Trophoblast cell (in vitro differentiated cells and primary cell): ENCODE results near the gene TOGARAM1.

Experiments
- DNase-seq, 2 donors: peaks; one replicate each; pipeline ENCODE4 v3.0.0-alpha.2; 2016
- H2AFZ ChIP-seq: 2 replicates; pipeline ENCODE4 v1.6.1; 2013; ENCODE audit warnings: low read length, moderate library complexity, mild to moderate bottlenecking; ENCODE audit not compliant: insufficient read depth, poor library complexity
- H2AK5ac ChIP-seq: 2 replicates; pipeline ENCODE4 v1.6.1; 2013; ENCODE audit warnings: mild to moderate bottlenecking, low read length
- H2BK120ac ChIP-seq: 2 replicates; pipeline ENCODE4 v1.6.1; 2013; ENCODE audit warnings: low read length, mild to moderate bottlenecking, moderate library complexity; ENCODE audit not compliant: insufficient read depth, poor library complexity
- H2BK12ac ChIP-seq: 2 replicates; pipeline ENCODE4 v1.6.1; 2013; ENCODE audit warnings: mild to moderate bottlenecking, low read length, moderate library complexity
- H2BK5ac ChIP-seq: 2 replicates; pipeline ENCODE4 v1.6.1; 2013; ENCODE audit warnings: low read length, low read depth, moderate library complexity, mild to moderate bottlenecking; ENCODE audit not compliant: poor library complexity
- H3K14ac ChIP-seq: 2 replicates; pipeline ENCODE4 v1.6.1; 2013; ENCODE audit warnings: mild to moderate bottlenecking, low read length
- H3K18ac ChIP-seq: 2 replicates; pipeline ENCODE4 v1.6.1; 2013; ENCODE audit warnings: mild to moderate bottlenecking, low read length
- H3K23ac ChIP-seq: 2 replicates; pipeline ENCODE4 v1.6.1; 2013; ENCODE audit warnings: low read length
- H3K27ac ChIP-seq: 2 replicates; pipeline ENCODE4 v1.5.1; 2013; ENCODE audit warnings: low read depth, mild to moderate bottlenecking, inconsistent platforms, low read length, moderate library complexity
- H3K27me3 ChIP-seq: 2 replicates; pipeline ENCODE4 v1.6.1; 2013; ENCODE audit warnings: inconsistent platforms, mild to moderate bottlenecking, low read length, moderate library complexity; ENCODE audit not compliant: insufficient read depth
- H3K36me3 ChIP-seq, 2 experiments: 1 replicate in 1 of 2; 2 replicates in 1 of 2; pipeline ENCODE4 v1.6.1; 2013; ENCODE audit warnings: low read length in 2 of 2, mild to moderate bottlenecking in 2 of 2, moderate library complexity in 1 of 2; ENCODE audit not compliant: insufficient read depth in 2 of 2, control insufficient read depth in 1 of 2
- H3K4ac ChIP-seq: 2 replicates; pipeline ENCODE4 v1.6.1; 2013; ENCODE audit warnings: low read depth, mild to moderate bottlenecking, low read length, moderate library complexity
- H3K4me1 ChIP-seq, 2 experiments: 1 replicate in 1 of 2; 2 replicates in 1 of 2; pipeline ENCODE4 v1.6.1; 2013; ENCODE audit warnings: low read length in 2 of 2, mild to moderate bottlenecking in 2 of 2, moderate library complexity in 1 of 2; ENCODE audit not compliant: insufficient read depth in 2 of 2, control insufficient read depth in 1 of 2
- H3K4me2 ChIP-seq: 2 replicates; pipeline ENCODE4 v1.6.1; 2013; ENCODE audit warnings: inconsistent platforms, mild to moderate bottlenecking, low read length, moderate library complexity
- H3K4me3 ChIP-seq: 2 replicates; pipeline ENCODE4 v1.5.1; 2013; ENCODE audit warnings: mild to moderate bottlenecking, low read depth, low read length, inconsistent platforms
- H3K79me1 ChIP-seq: one replicate; pipeline ENCODE4 v1.6.1; 2013; ENCODE audit warnings: low read length
- H3K79me2 ChIP-seq: 2 replicates; pipeline ENCODE4 v1.6.1; 2013; ENCODE audit warnings: low read length, mild to moderate bottlenecking; ENCODE audit not compliant: control insufficient read depth, insufficient read depth, poor library complexity
- H3K9ac ChIP-seq: 2 replicates; pipeline ENCODE4 v1.6.1; 2013; ENCODE audit warnings: mild to moderate bottlenecking, low read length
- H3K9me3 ChIP-seq: 2 replicates; pipeline ENCODE4 v1.6.1; 2013; ENCODE audit warnings: low read depth, mild to moderate bottlenecking, control low read depth, inconsistent platforms, low read length; ENCODE audit not compliant: insufficient read depth
- H4K12ac ChIP-seq: 2 replicates; pipeline ENCODE4 v1.6.1; 2013; ENCODE audit warnings: low read depth, mild to moderate bottlenecking, low read length, moderate library complexity
- H4K8ac ChIP-seq: 2 replicates; pipeline ENCODE4 v1.6.1; 2013; ENCODE audit warnings: low read depth, mild to moderate bottlenecking, low read length, moderate library complexity
- H4K91ac ChIP-seq: one replicate; pipeline ENCODE4 v1.6.1; 2013; ENCODE audit warnings: low read depth, mild to moderate bottlenecking, low read length, moderate library complexity
- WGBS: extraction: QIAGEN DNeasy Blood & Tissue Kit; methylation state at CpG from one replicate; pipeline ENCODE4 v1.1.7; 2013; ENCODE audit warnings: missing lambda C conversion rate; ENCODE audit not compliant: insufficient read length, insufficient coverage; ENCODE audit errors: extremely low coverage; 5-methylcytosine and 5-hydroxymethylcytosine counted together

The TOGARAM1 gene

GRCh38 chr14:44942436-44942835, 19.6 kb upstream of the TOGARAM1 start:
- H4K12ac ChIP-seq = no peak overlapping the region
- WGBS = no CpG with 5 or more reads among the region's 1 CpG

GRCh38 chr14:44944107-44944506, 17.9 kb upstream of the TOGARAM1 start:
- H3K36me3 ChIP-seq = peaks cover 2 to 9% of the 10 kb centered on the region in 2 experiments
- no peaks in the 10 kb centered on the region for H3K79me1 ChIP-seq
- no peak overlapping the region for H4K12ac ChIP-seq
- H2BK120ac ChIP-seq = no peak overlapping the region
- no peak overlapping the region for H3K27ac ChIP-seq
- no peak overlapping the region for H2AFZ ChIP-seq
- no peak overlapping the region for H3K4me3 ChIP-seq
- H3K14ac ChIP-seq = no peak overlapping the region
- no peak overlapping the region for H2BK12ac ChIP-seq
- DNase-seq = no peak
- no peak overlapping the region for H3K18ac ChIP-seq
- no peak overlapping the region for H2BK5ac ChIP-seq
- H3K23ac ChIP-seq = no peak overlapping the region
- H3K4me1 ChIP-seq = no peaks in the 10 kb centered on the region
- no peaks in the 10 kb centered on the region for H3K27me3 ChIP-seq
- H4K91ac ChIP-seq = no peak overlapping the region
- H3K4me2 ChIP-seq = no peak overlapping the region
- H3K4ac ChIP-seq = no peak overlapping the region
- no peak overlapping the region for H2AK5ac ChIP-seq
- no peaks in the 10 kb centered on the region for H3K9me3 ChIP-seq
- no peak overlapping the region for H3K9ac ChIP-seq
- no peak overlapping the region for H4K8ac ChIP-seq
- no peaks in the 10 kb centered on the region for H3K79me2 ChIP-seq

More at GRCh38 chr14:44942436-44942835, 19.6 kb upstream of the TOGARAM1 start:
- H3K4ac ChIP-seq = no peak overlapping the region
- no peak overlapping the region for H3K18ac ChIP-seq
- H2AK5ac ChIP-seq = no peak overlapping the region
- no peak overlapping the region for H4K91ac ChIP-seq
- H3K27me3 ChIP-seq = no peaks in the 10 kb centered on the region
- H2BK120ac ChIP-seq = no peak overlapping the region
- H3K23ac ChIP-seq = no peak overlapping the region
- H3K79me1 ChIP-seq = no peaks in the 10 kb centered on the region
- no peak overlapping the region for H3K4me3 ChIP-seq
- no peak overlapping the region for H2AFZ ChIP-seq
- no peak overlapping the region for H4K8ac ChIP-seq
- no peak for DNase-seq
- no peak overlapping the region for H3K14ac ChIP-seq
- no peaks in the 10 kb centered on the region for H3K9me3 ChIP-seq
- H3K4me2 ChIP-seq = no peak overlapping the region
- H2BK5ac ChIP-seq = no peak overlapping the region
- H2BK12ac ChIP-seq = no peak overlapping the region
- H3K4me1 ChIP-seq = no peaks in the 10 kb centered on the region
- H3K36me3 ChIP-seq = peaks cover 7 to 16% of the 10 kb centered on the region in 2 experiments
- H3K27ac ChIP-seq = no peak overlapping the region
- H3K9ac ChIP-seq = no peak overlapping the region
- no peaks in the 10 kb centered on the region for H3K79me2 ChIP-seq

DNA sequence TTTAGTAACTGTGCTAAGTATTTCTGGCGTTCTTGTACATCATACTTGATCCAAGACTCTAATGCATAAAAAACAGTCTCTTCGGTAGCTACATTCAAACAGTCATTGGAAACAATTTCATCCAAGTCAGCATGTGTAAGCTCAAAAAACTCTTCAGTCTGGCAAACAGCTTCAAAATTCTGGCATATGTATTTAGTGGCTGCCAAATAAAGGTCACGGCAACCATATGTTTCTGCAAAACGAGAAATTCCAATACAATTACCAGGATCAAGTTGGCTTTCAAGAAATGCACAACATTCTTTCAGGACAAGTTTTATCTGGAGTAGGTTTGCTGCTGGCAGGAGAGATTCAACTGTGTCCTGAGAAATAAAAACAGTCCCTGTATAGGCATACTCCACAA, 16.7 kb upstream of the TOGARAM1 start:
- no peak overlapping the region for H2BK12ac ChIP-seq
- no peak overlapping the region for H3K9ac ChIP-seq
- no peak overlapping the region for H4K8ac ChIP-seq
- H3K79me1 ChIP-seq = no peaks in the 10 kb centered on the region
- H2AFZ ChIP-seq = no peak overlapping the region
- no peak overlapping the region for H3K14ac ChIP-seq
- no peaks in the 10 kb centered on the region for H3K4me1 ChIP-seq
- H4K91ac ChIP-seq = no peak overlapping the region
- H3K9me3 ChIP-seq = no peaks in the 10 kb centered on the region
- H2BK120ac ChIP-seq = no peak overlapping the region
- no peak overlapping the region for H2BK5ac ChIP-seq
- no peak overlapping the region for H4K12ac ChIP-seq
- H3K4me2 ChIP-seq = no peak overlapping the region
- H3K27ac ChIP-seq = no peak overlapping the region
- DNase-seq = peak; percentile 8 to 63
- H3K4me3 ChIP-seq = no peak overlapping the region
- H3K27me3 ChIP-seq = no peaks in the 10 kb centered on the region
- H2AK5ac ChIP-seq = no peak overlapping the region
- WGBS = no CpG with 5 or more reads among the region's 4 CpGs
- no peak overlapping the region for H3K23ac ChIP-seq
- peaks cover 2 to 9% of the 10 kb centered on the region in 2 experiments for H3K36me3 ChIP-seq
- no peak overlapping the region for H3K4ac ChIP-seq
- no peaks in the 10 kb centered on the region for H3K79me2 ChIP-seq
- H3K18ac ChIP-seq = no peak overlapping the region

DNA sequence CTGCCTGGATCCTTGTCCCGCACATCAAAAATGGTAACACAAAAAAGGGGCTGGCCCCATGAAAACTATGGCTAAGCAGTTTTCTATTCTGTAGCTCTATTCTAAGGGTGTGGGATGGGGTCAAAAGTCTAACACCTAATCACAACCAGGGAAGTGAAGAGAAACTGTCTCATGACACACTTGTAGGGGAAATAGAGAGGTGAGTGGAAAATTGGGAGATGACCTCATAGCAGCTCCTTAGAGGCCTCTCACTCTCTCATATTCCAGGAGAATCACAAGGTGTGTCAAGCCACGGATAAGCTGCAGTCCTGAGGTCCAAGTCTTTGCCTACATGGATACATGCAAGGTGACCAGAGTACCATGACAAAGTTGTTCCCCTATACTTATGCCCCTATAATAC, 10.9 kb upstream of the TOGARAM1 start:
- Histone ChIP-seq H3K27ac (no peak overlapping the region), H3K79me2 (no peaks in the 10 kb centered on the region), H2AK5ac (no peak overlapping the region), H2BK5ac (no peak overlapping the region), H4K12ac (no peak overlapping the region), H3K4me2 (no peak overlapping the region), H2AFZ (no peak overlapping the region), H3K18ac (no peak overlapping the region), H3K36me3 (peaks cover 0 to 2% of the 10 kb centered on the region in 2 experiments), H3K4ac (no peak overlapping the region), H3K4me3 (no peak overlapping the region), H3K9me3 (no peaks in the 10 kb centered on the region), H3K23ac (no peak overlapping the region), H4K8ac (no peak overlapping the region), H3K4me1 (no peaks in the 10 kb centered on the region), H3K27me3 (no peaks in the 10 kb centered on the region), H3K14ac (no peak overlapping the region), H4K91ac (no peak overlapping the region), H3K79me1 (no peaks in the 10 kb centered on the region), H3K9ac (no peak overlapping the region), H2BK120ac (no peak overlapping the region), H2BK12ac (no peak overlapping the region)
- no CpG with 5 or more reads among the region's 2 CpGs for WGBS
- peak in 1 of 2 donors; percentile 13 for DNase-seq
